ENCODE measurements around the gene DDX18. TPM values are rescaled to one million over a fixed set of nuclear protein-coding genes. Genes with fewer than 3 reads are reported as not detected.

Gene DDX18
- polyA plus RNA-seq, 12 donors, result 45.1 to 69.8 (median 52.7) TPM; not detected in 1

Other genes starting within 250 kb of the DDX18 start
- gene CCDC93, start 199.4 kb downstream of the DDX18 start, polyA plus RNA-seq (ENCODE audit: insufficient read length in 12 of 12), result 10 to 100 TPM in 11 of 12 donors, not detected in 1; 20.2 to 52.1 (median 31.1) TPM

Measured in muscle of arm (tissue), 12 donors.